AG04450 (cell line): Measurements from ENCODE around the gene RIN3. TPM values are rescaled to one million over a fixed set of nuclear protein-coding genes. Genes with fewer than 3 reads are reported as not detected.
A peak's percentile ranks its signal among the peaks of the same experiment; 100 is the strongest.

Source experiments
- CTCF ChIA-PET: fragments of 300-600, 350-600 bp; formaldehyde crosslinking; extraction: SDS; loops from one replicate; lab custom pipeline; 2022; ENCODE audit warnings: antibody characterized with exemption, inconsistent platforms; lab: Charles Lee
- POLR2A ChIA-PET: fragments of 350-600 bp; formaldehyde crosslinking; extraction: SDS; loops from one replicate; lab custom pipeline; 2021; ENCODE audit warnings: antibody characterized with exemption, inconsistent platforms; lab: Yijun Ruan, JAX
- DNase-seq: peaks from one replicate; pipeline ENCODE4 v3.0.0-alpha.2; 2011; ENCODE audit warnings: low read depth, low spot score
- H3K27ac ChIP-seq: one replicate; pipeline ENCODE4 v1.5.1; 2012; ENCODE audit warnings: low read depth, low read length, control low read depth
- H3K27me3 ChIP-seq: one replicate; pipeline ENCODE4 v1.6.0; 2012; ENCODE audit warnings: low read length; ENCODE audit not compliant: control insufficient read depth, insufficient read depth
- H3K4me3 ChIP-seq: 2 replicates; pipeline ENCODE4 v1.5.1; 2011; ENCODE audit warnings: mild to moderate bottlenecking, low read depth, low read length, control low read depth
- H3K9me3 ChIP-seq: 2 replicates; pipeline ENCODE4 v1.5.1; 2012; ENCODE audit warnings: low read length; ENCODE audit not compliant: control insufficient read depth, insufficient read depth
- polyA plus RNA-seq: library from polyadenylated mRNA; depleted of rRNA; stranded (reverse); fragments of >200 nt; gene quantifications from 2 replicates; pipeline ENCODE4 v1.2.3, GENCODE V29; 2011
- TF ChIP-seq, protein P1 (sequence below): IDR thresholded peaks from 2 replicates; pipeline ENCODE4 v1.5.1; 2011; ENCODE audit warnings: low read depth, low read length, control low read depth, inconsistent platforms

Gene RIN3
- polyA plus RNA-seq, 1 experiment: 3.7 TPM

DNA sequence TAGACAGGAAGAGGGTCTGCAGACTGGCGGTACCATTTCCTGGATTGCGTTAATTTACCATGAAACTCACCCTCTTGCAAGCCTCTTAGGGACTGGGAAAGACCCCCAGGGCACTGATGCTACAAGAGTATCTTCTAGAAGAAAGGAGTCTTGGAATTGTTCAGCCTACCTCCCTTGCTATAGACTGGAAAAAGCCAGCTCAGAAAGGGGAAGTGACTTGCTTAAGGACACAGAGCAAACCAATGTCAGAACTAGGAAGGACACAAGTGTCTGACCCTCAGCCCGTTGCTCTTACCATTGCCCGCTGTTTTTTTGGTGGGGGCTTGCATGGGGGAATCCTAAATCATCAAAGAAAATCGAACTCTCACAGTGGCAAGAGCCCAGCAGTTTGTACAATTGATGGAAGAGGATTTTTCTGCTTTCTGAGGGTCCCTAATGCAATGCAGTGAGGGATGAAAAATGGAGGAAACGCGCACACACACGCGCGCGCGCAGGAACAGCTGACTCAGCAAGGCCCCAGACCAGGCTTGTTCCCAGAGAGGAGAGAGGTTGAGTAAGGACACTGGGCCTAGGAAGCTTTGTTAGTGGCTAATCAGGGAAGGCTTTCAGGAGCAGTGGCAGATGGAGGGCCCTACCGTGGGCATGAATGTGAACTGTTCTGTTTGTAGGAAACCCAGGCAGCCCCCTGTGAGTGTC lies 50.9 kb downstream of the RIN3 start:
- CTCF ChIA-PET: no interaction called here
- peak overlapping the region; percentile 52 for H3K27ac ChIP-seq
- no peaks in the 10 kb centered on the region; the same call in 1 of the 2 replicates for H3K9me3 ChIP-seq
- DNase-seq: no peak
- no peaks in the 10 kb centered on the region for H3K27me3 ChIP-seq
- TF ChIP-seq, protein P1, sequence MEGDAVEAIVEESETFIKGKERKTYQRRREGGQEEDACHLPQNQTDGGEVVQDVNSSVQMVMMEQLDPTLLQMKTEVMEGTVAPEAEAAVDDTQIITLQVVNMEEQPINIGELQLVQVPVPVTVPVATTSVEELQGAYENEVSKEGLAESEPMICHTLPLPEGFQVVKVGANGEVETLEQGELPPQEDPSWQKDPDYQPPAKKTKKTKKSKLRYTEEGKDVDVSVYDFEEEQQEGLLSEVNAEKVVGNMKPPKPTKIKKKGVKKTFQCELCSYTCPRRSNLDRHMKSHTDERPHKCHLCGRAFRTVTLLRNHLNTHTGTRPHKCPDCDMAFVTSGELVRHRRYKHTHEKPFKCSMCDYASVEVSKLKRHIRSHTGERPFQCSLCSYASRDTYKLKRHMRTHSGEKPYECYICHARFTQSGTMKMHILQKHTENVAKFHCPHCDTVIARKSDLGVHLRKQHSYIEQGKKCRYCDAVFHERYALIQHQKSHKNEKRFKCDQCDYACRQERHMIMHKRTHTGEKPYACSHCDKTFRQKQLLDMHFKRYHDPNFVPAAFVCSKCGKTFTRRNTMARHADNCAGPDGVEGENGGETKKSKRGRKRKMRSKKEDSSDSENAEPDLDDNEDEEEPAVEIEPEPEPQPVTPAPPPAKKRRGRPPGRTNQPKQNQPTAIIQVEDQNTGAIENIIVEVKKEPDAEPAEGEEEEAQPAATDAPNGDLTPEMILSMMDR: no peak
- no peak overlapping the region for H3K4me3 ChIP-seq
- POLR2A ChIA-PET: no interaction called here

DNA sequence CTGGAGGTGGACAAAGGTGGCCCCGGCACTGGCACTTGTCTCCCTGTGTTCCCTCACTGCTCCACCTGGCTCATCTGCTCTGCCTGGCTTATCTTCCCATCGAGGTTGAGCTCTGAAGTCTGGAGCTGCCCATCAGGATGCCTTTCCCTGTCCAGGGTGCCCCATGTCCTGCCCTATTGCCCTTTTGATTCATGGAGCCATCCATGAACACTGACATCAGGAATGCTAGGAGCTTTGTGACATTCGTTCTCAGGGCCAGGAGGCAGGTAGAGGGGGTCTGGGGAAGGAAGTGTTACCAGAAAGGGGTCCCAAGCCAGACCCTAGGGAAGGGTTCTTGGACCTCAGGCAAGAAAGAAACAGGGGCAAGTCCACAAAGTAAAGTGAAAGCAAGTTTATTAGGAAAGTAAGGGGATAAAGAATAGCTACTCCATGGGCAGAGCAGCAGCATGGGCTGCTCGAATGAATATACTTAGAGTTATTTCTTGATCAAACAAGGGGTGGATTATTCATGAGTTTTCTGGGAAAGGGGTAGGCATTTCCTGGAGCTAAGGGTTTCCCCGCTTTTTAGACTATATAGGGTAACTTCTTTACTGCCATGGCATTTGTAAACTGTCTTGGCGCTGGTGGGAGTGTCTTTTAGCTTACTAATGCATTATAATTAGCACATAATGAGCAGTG lies 51.6 kb downstream of the RIN3 start:
- peak overlapping the region; percentile 52 for H3K27ac ChIP-seq
- H3K27me3 ChIP-seq: no peaks in the 10 kb centered on the region
- H3K4me3 ChIP-seq: no peak overlapping the region
- H3K9me3 ChIP-seq: no peaks in the 10 kb centered on the region; the same call in 1 of the 2 replicates
- ChIA-PET CTCF (interaction anchor here (0.5 to 1.2 kb wide), 3 partner anchors 23 to 430 kb away, joined by 3 to 6 read pairs (median 3); no protein-coding TSS in a partner anchor), POLR2A (interaction anchor here (0.9 to 1.0 kb wide), 2 partner anchors 21 to 443 kb away, joined by 3 to 4 read pairs; partner anchors contain the start of genes CPSF2 and NDUFB1)
- DNase-seq: no peak
- TF ChIP-seq, protein P1: no peak

DNA sequence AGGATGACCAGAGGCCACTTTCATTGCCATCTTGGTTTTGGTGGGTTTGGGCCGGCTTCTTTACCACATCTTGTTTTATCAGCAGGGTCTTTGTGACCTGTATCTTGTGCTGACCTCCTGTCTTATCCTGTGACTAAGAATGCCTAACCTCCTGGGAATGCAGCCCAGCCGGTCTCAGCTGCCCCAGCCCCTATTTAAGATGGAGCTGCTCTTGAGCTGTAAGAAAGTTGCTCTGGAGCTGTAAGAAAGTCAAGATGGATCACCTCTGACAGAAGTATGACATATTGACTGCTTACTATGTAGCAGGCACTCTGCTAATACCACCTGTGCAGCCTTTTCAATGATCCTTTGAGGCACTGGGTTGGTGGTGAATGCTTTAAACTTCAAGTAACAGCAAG lies 52.1 kb downstream of the RIN3 start:
- TF ChIP-seq, protein P1: no peak
- Histone ChIP-seq H3K27me3 (no peaks in the 10 kb centered on the region), H3K27ac (peak overlapping the region; percentile 12), H3K4me3 (no peak overlapping the region), H3K9me3 (no peaks in the 10 kb centered on the region; the same call in 1 of the 2 replicates)
- DNase-seq: no peak
- ChIA-PET POLR2A (interaction anchor here (0.9 to 1.0 kb wide), 2 partner anchors 20 to 444 kb away, joined by 3 to 4 read pairs; partner anchors contain the start of genes CPSF2 and NDUFB1), CTCF (interaction anchor here (0.5 to 1.2 kb wide), 3 partner anchors 23 to 431 kb away, joined by 3 to 6 read pairs (median 3); no protein-coding TSS in a partner anchor)

DNA sequence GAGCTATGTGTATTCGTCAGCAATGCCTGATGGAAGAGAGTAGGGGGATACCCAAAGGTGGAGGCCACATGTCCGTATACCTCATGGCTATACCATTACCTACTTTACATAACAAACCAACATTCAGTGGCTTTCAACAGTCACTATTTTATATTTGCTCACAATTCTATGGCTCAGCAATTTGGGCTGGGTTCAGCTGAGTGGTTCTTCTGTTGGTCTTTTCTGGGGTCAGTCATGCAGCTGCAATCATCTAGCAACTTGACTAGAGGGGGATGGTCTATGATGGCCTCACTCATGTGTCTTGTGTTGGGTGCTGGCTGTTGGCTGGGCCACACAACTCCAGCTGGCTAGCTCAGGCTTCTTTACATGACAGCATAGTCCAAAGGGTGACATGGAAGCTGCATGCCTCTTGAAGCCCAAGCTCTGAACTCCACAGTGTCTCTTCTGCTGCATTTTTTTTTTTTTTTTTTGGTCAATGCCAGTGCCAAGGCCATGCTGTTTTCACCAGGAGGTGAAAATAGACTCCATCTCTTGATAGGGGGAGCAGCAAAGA lies 53.7 kb downstream of the RIN3 start:
- TF ChIP-seq, protein P1: no peak
- Histone ChIP-seq H3K27ac (no peak overlapping the region), H3K4me3 (no peak overlapping the region), H3K9me3 (no peaks in the 10 kb centered on the region; the same call in 1 of the 2 replicates), H3K27me3 (no peaks in the 10 kb centered on the region)
- DNase-seq: no peak
- ChIA-PET POLR2A (interaction anchor here (0.7 kb wide), 1 partner anchor 396 kb away, joined by 6 read pairs; no protein-coding TSS in a partner anchor), CTCF (interaction anchor here (0.5 to 0.9 kb wide), 2 partner anchors 15 to 120 kb away, joined by 3 to 7 read pairs; no protein-coding TSS in a partner anchor)
